CD14-positive monocyte (primary cell): ENCODE data around the gene ZNF780B. TPM values are rescaled to one million over a fixed set of nuclear protein-coding genes. Genes with fewer than 3 reads are reported as not detected.

Experiments
- DNase-seq, 3 donors: peaks; one replicate each; pipeline ENCODE4 v3.0.0-alpha.2; 2011 to 2022
- H2AFZ ChIP-seq: 2 replicates; pipeline ENCODE4 v1.6.0; 2012; ENCODE audit warnings: mild to moderate bottlenecking, low read depth, low read length, inconsistent platforms; ENCODE audit not compliant: insufficient read depth, poor library complexity, severe bottlenecking
- H3K27ac ChIP-seq, 2 donors: 1 replicate in 1 of 2; 2 replicates in 1 of 2; pipeline ENCODE4 v1.5.1; 2012 to 2013; ENCODE audit warnings: low read length in 2 of 2, control low read depth in 1 of 2, inconsistent platforms in 1 of 2, low read depth in 1 of 2, mild to moderate bottlenecking in 1 of 2
- H3K27me3 ChIP-seq, 2 donors: one replicate each; pipeline versions ENCODE4 v1.6.0 to v1.6.1; 2011 to 2013; ENCODE audit warnings: low read length in 2 of 2; ENCODE audit not compliant: control insufficient read depth in 2 of 2, insufficient read depth in 2 of 2
- H3K36me3 ChIP-seq, 2 donors: replicated peaks in 1 of 2; 1 replicate in 1 of 2; 2 replicates in 1 of 2; pipeline versions ENCODE4 v1.5.1 to v1.6.1; 2012 to 2013; ENCODE audit warnings: low read length in 2 of 2, control low read depth in 1 of 2, inconsistent platforms in 1 of 2, mild to moderate bottlenecking in 1 of 2; ENCODE audit not compliant: insufficient read depth in 2 of 2, control insufficient read depth in 1 of 2
- H3K4me1 ChIP-seq, 2 donors: 1 replicate in 1 of 2; 2 replicates in 1 of 2; pipeline versions ENCODE4 v1.5.1 to v1.6.1; 2012 to 2013; ENCODE audit warnings: low read length in 2 of 2, control low read depth in 1 of 2, inconsistent platforms in 1 of 2, mild to moderate bottlenecking in 1 of 2, moderate library complexity in 1 of 2; ENCODE audit not compliant: insufficient read depth in 2 of 2, control insufficient read depth in 1 of 2
- H3K4me2 ChIP-seq: replicated peaks from 2 replicates; pipeline ENCODE3; 2012; ENCODE audit warnings: low read length, moderate library complexity, mild to moderate bottlenecking; ENCODE audit not compliant: poor library complexity, severe bottlenecking; ENCODE audit errors: extremely low read depth
- H3K4me3 ChIP-seq, 3 experiments: fragments of 200-600 bp in 1 of 3; sonication (generic) in 1 of 3; replicated peaks in 1 of 3; 1 replicate in 2 of 3; 2 replicates in 1 of 3; pipeline ENCODE4 v1.5.1; 2011 to 2013; ENCODE audit warnings: low read length in 3 of 3, mild to moderate bottlenecking in 3 of 3, control low read depth in 2 of 3, low read depth in 2 of 3, inconsistent platforms in 1 of 3, moderate library complexity in 1 of 3
- H3K79me2 ChIP-seq: 2 replicates; pipeline ENCODE4 v1.6.0; 2012; ENCODE audit warnings: mild to moderate bottlenecking, control low read depth, inconsistent platforms, low read length, moderate library complexity; ENCODE audit not compliant: insufficient read depth
- H3K9ac ChIP-seq: 2 replicates; pipeline ENCODE4 v1.6.0; 2017; ENCODE audit warnings: low read length, mild to moderate bottlenecking; ENCODE audit not compliant: insufficient read depth, poor library complexity, severe bottlenecking
- H3K9me3 ChIP-seq, 2 donors: replicated peaks in 1 of 2; 1 replicate in 1 of 2; 2 replicates in 1 of 2; pipeline versions ENCODE4 v1.5.1 to v1.6.1; 2012 to 2013; ENCODE audit warnings: low read length in 2 of 2, control low read depth in 1 of 2; ENCODE audit not compliant: control insufficient read depth in 1 of 2, insufficient read depth in 1 of 2
- H4K20me1 ChIP-seq: 2 replicates; pipeline ENCODE4 v1.6.0; 2012; ENCODE audit warnings: mild to moderate bottlenecking, low read length, control low read depth, moderate library complexity; ENCODE audit not compliant: insufficient read depth
- H3K27ac Mint-ChIP-seq, 7 donors: one replicate each; pipeline ENCODE4 v1.8.0; 2020; ENCODE audit warnings: mild to moderate bottlenecking in 7 of 7, mixed read lengths in 7 of 7, moderate library complexity in 6 of 7, inconsistent platforms in 2 of 7
- H3K27me3 Mint-ChIP-seq, 3 donors: one replicate each; pipeline ENCODE4 v1.8.0; 2021 to 2022; ENCODE audit warnings: low read depth in 3 of 3, mild to moderate bottlenecking in 3 of 3, mixed read lengths in 3 of 3, moderate library complexity in 3 of 3, inconsistent platforms in 1 of 3
- H3K36me3 Mint-ChIP-seq, 2 donors: one replicate each; pipeline ENCODE4 v1.8.0; 2020; ENCODE audit warnings: mixed read lengths in 2 of 2, inconsistent platforms in 1 of 2, mild to moderate bottlenecking in 1 of 2
- H3K4me1 Mint-ChIP-seq: one replicate; pipeline ENCODE4 v1.8.0; 2020; ENCODE audit warnings: mild to moderate bottlenecking, mixed read lengths
- H3K4me3 Mint-ChIP-seq, 2 donors: one replicate each; pipeline ENCODE4 v1.8.0; 2020; ENCODE audit warnings: mild to moderate bottlenecking in 2 of 2, mixed read lengths in 2 of 2, moderate library complexity in 1 of 2
- H3K9me3 Mint-ChIP-seq, 7 donors: one replicate each; pipeline ENCODE4 v1.8.0; 2020 to 2022; ENCODE audit warnings: mixed read lengths in 7 of 7, mild to moderate bottlenecking in 6 of 7, moderate library complexity in 6 of 7, inconsistent platforms in 2 of 7
- CTCF ChIP-seq: fragments of 200-600 bp; IDR thresholded peaks from one replicate; pipeline ENCODE4 v1.8.0; 2022; ENCODE audit warnings: antibody characterized with exemption, mild to moderate bottlenecking
- WGBS: methylation state at CpG from one replicate; pipeline ENCODE4 v1.1.5; 2013; ENCODE audit warnings: missing lambda C conversion rate; ENCODE audit not compliant: insufficient coverage; 5-methylcytosine and 5-hydroxymethylcytosine counted together
- intact Hi-C, 2 donors: fragments of 100-400 bp; cut with micrococcal nuclease; formaldehyde crosslinking; loops; one replicate each; pipeline versions ENCODE4 v1.15.0 to v1.15.1; 2023
- polyA plus RNA-seq, 3 donors: library from polyadenylated mRNA; depleted of rRNA in 1 of 3; unstranded in 2 of 3; stranded (reverse) in 1 of 3; fragments of 300-500 nt in 2 of 3; fragments of >200 nt in 1 of 3; fragmentation: Illumina TruSeq in 2 of 3; gene quantifications; 1 replicate in 2 of 3; 2 replicates in 1 of 3; pipeline ENCODE4 v1.2.3, GENCODE V29; 2012 to 2021

The ZNF780B gene
- polyA plus RNA-seq, 3 donors: 2.0 to 3.3 (median 3.1) TPM

- Mint-ChIP-seq H3K4me1 (peaks cover 37% of the 10 kb centered on the region), H3K36me3 (peaks cover 82 to 88% of the 10 kb centered on the region in 2 donors), H3K4me3 (no peak overlapping the region), H3K9me3 (peaks cover 36 to 67% (median 47%) of the 10 kb centered on the region in 7 donors), H3K27me3 (peaks cover 0 to 1% (median 0%) of the 10 kb centered on the region in 3 donors), H3K27ac (peak overlapping the region in 6 of 7 donors; percentile 35 to 74 (median 65))
- Histone ChIP-seq H3K9me3 (peaks cover 11 to 64% of the 10 kb centered on the region in 2 donors), H3K36me3 (peaks cover 69 to 84% of the 10 kb centered on the region in 2 donors), H3K79me2 (peaks cover 15% of the 10 kb centered on the region), H3K4me2 (no peak overlapping the region), H3K27me3 (no peaks in the 10 kb centered on the region), H3K4me3 (no peak overlapping the region), H3K9ac (no peak overlapping the region), H3K27ac (no peak overlapping the region), H3K4me1 (peaks cover 24 to 26% of the 10 kb centered on the region in 2 donors), H4K20me1 (peaks cover 3% of the 10 kb centered on the region), H2AFZ (no peak overlapping the region)
- WGBS: no CpG with 5 or more reads among the region's 1 CpG
- intact Hi-C loops: no loop called here
- TF ChIP-seq CTCF: no peak
- peak in 1 of 3 donors; percentile 13 for DNase-seq
These were observed 22.3 kb upstream of the ZNF780B start for GRCh38 chr19:40078377-40078776.

- H3K36me3 Mint-ChIP-seq: peaks cover 29 to 38% of the 10 kb centered on the region in 2 donors
- H3K9me3 ChIP-seq: peaks cover 17 to 50% of the 10 kb centered on the region in 2 donors
- no peak overlapping the region for H3K4me3 ChIP-seq
- no peaks in the 10 kb centered on the region for H3K4me1 ChIP-seq
- peaks cover 12 to 25% of the 10 kb centered on the region in 2 donors for H3K36me3 ChIP-seq
- H3K27me3 ChIP-seq: no peaks in the 10 kb centered on the region
- intact Hi-C loops: no loop called here
- no peak for DNase-seq
- no peaks in the 10 kb centered on the region for H3K4me1 Mint-ChIP-seq
- H4K20me1 ChIP-seq: no peaks in the 10 kb centered on the region
- no CpG with 5 or more reads among the region's 1 CpG for WGBS
- H3K27ac ChIP-seq: no peak overlapping the region
- no peaks in the 10 kb centered on the region for H3K79me2 ChIP-seq
- no peak overlapping the region for H3K4me2 ChIP-seq
- peaks cover 14 to 48% (median 27%) of the 10 kb centered on the region in 7 donors for H3K9me3 Mint-ChIP-seq
- peaks cover 0 to 1% (median 0%) of the 10 kb centered on the region in 3 donors for H3K27me3 Mint-ChIP-seq
- H3K4me3 Mint-ChIP-seq: no peak overlapping the region
- H3K27ac Mint-ChIP-seq: no peak overlapping the region
- no peak overlapping the region for H3K9ac ChIP-seq
- TF ChIP-seq CTCF: no peak
- no peak overlapping the region for H2AFZ ChIP-seq
These were observed 14.0 kb upstream of the ZNF780B start for GRCh38 chr19:40070058-40070457.
